Measurements from ENCODE around the gene NT5DC2.
"Not testable (repeated sequence)": the region's sequence is repeated elsewhere in the genome, so short reads cannot be mapped to it uniquely, and the experiment has no call there.

DNA sequence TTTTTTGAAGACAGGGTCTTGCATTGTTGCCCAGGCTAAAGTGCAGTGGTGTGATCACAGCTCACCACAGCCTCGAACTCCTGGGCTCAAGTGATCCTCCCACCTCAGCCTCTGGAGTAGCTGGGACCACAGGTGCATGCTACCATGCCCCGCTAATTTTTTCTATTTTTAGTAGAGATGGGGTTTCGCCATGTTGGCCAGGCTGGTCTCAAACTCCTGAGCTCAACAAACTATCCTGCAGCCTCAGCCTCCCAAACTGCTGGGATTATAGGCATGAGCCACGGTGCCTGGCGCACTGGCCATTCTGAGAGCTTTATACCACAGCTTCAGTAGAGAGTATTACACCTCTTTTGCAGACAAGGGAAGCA, 7.0 kb downstream of the NT5DC2 start:
- TF ChIP-seq, protein P1, sequence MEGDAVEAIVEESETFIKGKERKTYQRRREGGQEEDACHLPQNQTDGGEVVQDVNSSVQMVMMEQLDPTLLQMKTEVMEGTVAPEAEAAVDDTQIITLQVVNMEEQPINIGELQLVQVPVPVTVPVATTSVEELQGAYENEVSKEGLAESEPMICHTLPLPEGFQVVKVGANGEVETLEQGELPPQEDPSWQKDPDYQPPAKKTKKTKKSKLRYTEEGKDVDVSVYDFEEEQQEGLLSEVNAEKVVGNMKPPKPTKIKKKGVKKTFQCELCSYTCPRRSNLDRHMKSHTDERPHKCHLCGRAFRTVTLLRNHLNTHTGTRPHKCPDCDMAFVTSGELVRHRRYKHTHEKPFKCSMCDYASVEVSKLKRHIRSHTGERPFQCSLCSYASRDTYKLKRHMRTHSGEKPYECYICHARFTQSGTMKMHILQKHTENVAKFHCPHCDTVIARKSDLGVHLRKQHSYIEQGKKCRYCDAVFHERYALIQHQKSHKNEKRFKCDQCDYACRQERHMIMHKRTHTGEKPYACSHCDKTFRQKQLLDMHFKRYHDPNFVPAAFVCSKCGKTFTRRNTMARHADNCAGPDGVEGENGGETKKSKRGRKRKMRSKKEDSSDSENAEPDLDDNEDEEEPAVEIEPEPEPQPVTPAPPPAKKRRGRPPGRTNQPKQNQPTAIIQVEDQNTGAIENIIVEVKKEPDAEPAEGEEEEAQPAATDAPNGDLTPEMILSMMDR (IDR thresholded peaks at IDR 0.05) = not testable (repeated sequence)
- not testable (repeated sequence) for TF ChIP-seq POLR2A (IDR thresholded peaks at IDR 0.05)

Data from testis (tissue), 2 donors.